ENCODE data around the gene CPS1. TPM values are rescaled to one million over a fixed set of nuclear protein-coding genes. Genes with fewer than 3 reads are reported as not detected.

CPS1 gene
- total RNA-seq, 1 donor from 2014 or later = 3.1 TPM

GRCh38 chr2:210533389-210533788 is 23.0 kb upstream of the CPS1 start:
- DNase-seq (no peak), ATAC-seq (no peak)
- no peak for TF ChIP-seq CTCF (IDR thresholded peaks at IDR 0.05)
- H3K4me1 ChIP-seq = no peaks in the 10 kb centered on the region
- H3K9me3 ChIP-seq = no peaks in the 10 kb centered on the region
- intact Hi-C loops (cut with DNase I) = no loop called here
- no peak overlapping the region for H3K27ac ChIP-seq
- H3K27me3 ChIP-seq = no peaks in the 10 kb centered on the region
- H3K36me3 ChIP-seq = no peaks in the 10 kb centered on the region
- no peak overlapping the region for H3K4me3 ChIP-seq

- Histone ChIP-seq H3K4me3 (no peak overlapping the region), H3K27ac (no peak overlapping the region), H3K36me3 (no peaks in the 10 kb centered on the region), H3K9me3 (no peaks in the 10 kb centered on the region), H3K4me1 (no peaks in the 10 kb centered on the region), H3K27me3 (no peaks in the 10 kb centered on the region)
- ATAC-seq (no peak), DNase-seq (no peak)
- intact Hi-C loops (cut with DNase I) = no loop called here
- TF ChIP-seq CTCF (IDR thresholded peaks at IDR 0.05) = no peak
Measured at GRCh38 chr2:210534879-210535278, 21.5 kb upstream of the CPS1 start.

GRCh38 chr2:210536973-210537650 is 19.3 kb upstream of the CPS1 start:
- no peaks in the 10 kb centered on the region for H3K27me3 ChIP-seq
- no peak for TF ChIP-seq CTCF (IDR thresholded peaks at IDR 0.05)
- ATAC-seq (no peak), DNase-seq (no peak)
- no peaks in the 10 kb centered on the region for H3K36me3 ChIP-seq
- H3K4me3 ChIP-seq = no peak overlapping the region
- H3K27ac ChIP-seq = no peak overlapping the region
- intact Hi-C loops (cut with DNase I) = no loop called here
- no peaks in the 10 kb centered on the region for H3K4me1 ChIP-seq
- H3K9me3 ChIP-seq = no peaks in the 10 kb centered on the region

DNA sequence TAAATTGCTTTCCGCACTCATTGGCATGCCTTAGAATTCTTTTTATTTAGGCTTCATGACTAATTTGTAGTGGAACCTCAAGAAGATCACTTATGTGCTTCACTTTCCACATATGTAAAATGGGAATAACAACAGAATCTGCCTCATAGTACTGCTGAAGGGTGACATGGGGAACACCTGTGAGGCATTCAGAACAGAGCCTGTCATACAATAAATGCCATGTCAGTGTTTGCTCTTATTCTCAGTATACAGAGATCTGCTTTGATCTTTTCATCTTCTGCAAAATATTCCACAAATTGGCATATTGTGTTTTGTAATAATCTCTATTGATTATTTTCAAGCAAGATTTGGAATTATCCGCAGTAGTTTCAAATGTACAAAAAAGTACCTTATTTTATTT is 17.4 kb upstream of the CPS1 start:
- Histone ChIP-seq H3K36me3 (no peaks in the 10 kb centered on the region), H3K4me3 (no peak overlapping the region), H3K27me3 (no peaks in the 10 kb centered on the region), H3K27ac (no peak overlapping the region), H3K4me1 (no peaks in the 10 kb centered on the region), H3K9me3 (no peaks in the 10 kb centered on the region)
- no peak for DNase-seq
- TF ChIP-seq CTCF (IDR thresholded peaks at IDR 0.05) = no peak
- no peak for ATAC-seq
- intact Hi-C loops (cut with DNase I) = no loop called here

- Histone ChIP-seq H3K4me3 (no peak overlapping the region), H3K27me3 (no peaks in the 10 kb centered on the region), H3K27ac (no peak overlapping the region), H3K9me3 (no peaks in the 10 kb centered on the region), H3K4me1 (no peaks in the 10 kb centered on the region), H3K36me3 (no peaks in the 10 kb centered on the region)
- DNase-seq = no peak
- ATAC-seq = no peak
- no peak for TF ChIP-seq CTCF (IDR thresholded peaks at IDR 0.05)
- intact Hi-C loops (cut with DNase I) = no loop called here
Measured at GRCh38 chr2:210539578-210540416, 16.6 kb upstream of the CPS1 start.

All from upper lobe of right lung (tissue), 1 donor.